HepG2 (cell line): ENCODE measurements around the gene NUDT22. TPM values are rescaled to one million over a fixed set of nuclear protein-coding genes. Genes with fewer than 3 reads are reported as not detected.

Source experiments
- FOXC1 ChIP-seq: sonication (generic); formaldehyde crosslinking; IDR thresholded peaks from 2 replicates; pipeline ENCODE4 v1.8.0; 2022; ENCODE audit warnings: mild to moderate bottlenecking, missing genetic modification reagents, borderline replicate concordance
- JUNB ChIP-seq: sonication (generic); formaldehyde crosslinking; IDR thresholded peaks from 2 replicates; pipeline ENCODE4 v1.8.0; 2022; ENCODE audit warnings: missing genetic modification reagents, mild to moderate bottlenecking, borderline replicate concordance
- RCOR2 ChIP-seq: IDR thresholded peaks from 2 replicates; pipeline ENCODE4 v1.6.1; 2016; ENCODE audit warnings: missing biosample characterization, missing genetic modification reagents
- RFXANK ChIP-seq: IDR thresholded peaks from 2 replicates; pipeline ENCODE4 v1.6.1; 2016
- SOX5 ChIP-seq: IDR thresholded peaks from 2 replicates; pipeline ENCODE4 v1.6.1; 2016; ENCODE audit warnings: borderline replicate concordance
- SRF ChIP-seq: IDR thresholded peaks from 2 replicates; pipeline ENCODE4 v1.6.1; 2011; ENCODE audit warnings: mild to moderate bottlenecking, low read depth, low read length, moderate library complexity
- SRSF9 ChIP-seq: fragments of 200-400 bp; formaldehyde crosslinking; IDR thresholded peaks from 2 replicates; pipeline ENCODE4 v1.6.1; 2018; ENCODE audit warnings: borderline replicate concordance, mild to moderate bottlenecking, low read depth, low read length; ENCODE audit not compliant: insufficient read depth, poor library complexity, severe bottlenecking
- ZBTB3 ChIP-seq: sonication (generic); formaldehyde crosslinking; IDR thresholded peaks from 2 replicates; pipeline ENCODE4 v1.4.0; 2020; ENCODE audit warnings: low read depth, mild to moderate bottlenecking, moderate library complexity, missing genetic modification reagents, borderline replicate concordance
- ZNF468 ChIP-seq: sonication (generic); formaldehyde crosslinking; IDR thresholded peaks from 2 replicates; pipeline ENCODE4 v1.8.0; 2022; ENCODE audit warnings: mild to moderate bottlenecking, moderate library complexity, missing genetic modification reagents
- ZNF543 ChIP-seq: sonication (generic); formaldehyde crosslinking; IDR thresholded peaks from 2 replicates; pipeline ENCODE4 v1.4.0; 2020; ENCODE audit warnings: mild to moderate bottlenecking, missing genetic modification reagents
- ZNF570 ChIP-seq: sonication (generic); formaldehyde crosslinking; IDR thresholded peaks from 2 replicates; pipeline ENCODE4 v1.4.0; 2020; ENCODE audit warnings: mild to moderate bottlenecking, missing genetic modification reagents, borderline replicate concordance
- ZNF672 ChIP-seq: sonication (generic); formaldehyde crosslinking; IDR thresholded peaks from 2 replicates; pipeline ENCODE4 v1.8.1; 2022; ENCODE audit warnings: missing genetic modification reagents
- ZNF678 ChIP-seq: sonication (generic); formaldehyde crosslinking; IDR thresholded peaks from 2 replicates; pipeline ENCODE4 v1.4.0; 2020; ENCODE audit warnings: mild to moderate bottlenecking, missing genetic modification reagents
- polyA plus RNA-seq, 8 experiments: library from polyadenylated mRNA; depleted of rRNA in 3 of 8; stranded (reverse) in 7 of 8; unstranded in 1 of 8; fragments of >200 nt; fragmentation: Illumina TruSeq in 4 of 8; extraction: Trizol in 4 of 8; gene quantifications; 2 replicates each; pipeline versions ENCODE4 v1.2.1 to v1.2.3, GENCODE V29; 2011 to 2016; ENCODE audit warnings: low read depth in 4 of 8, missing spikeins in 1 of 8, mixed read lengths in 1 of 8; ENCODE audit not compliant: insufficient read depth in 1 of 8
- total RNA-seq, 5 experiments: library from RNA; depleted of rRNA; stranded (reverse); fragments of >200 nt; fragmentation: Illumina TruSeq; extraction: Trizol; gene quantifications; 2 replicates each; pipeline ENCODE4 v1.2.3, GENCODE V29; 2016; ENCODE audit warnings: low read depth in 1 of 5
- TF ChIP-seq, protein P1 (sequence below): sonication (generic); formaldehyde crosslinking; IDR thresholded peaks from 2 replicates; pipeline ENCODE4 v1.5.1; 2020; ENCODE audit warnings: missing genetic modification reagents, mild to moderate bottlenecking, borderline replicate concordance
- TF ChIP-seq, protein P2 (sequence below): sonication (generic); formaldehyde crosslinking; IDR thresholded peaks from 2 replicates; pipeline ENCODE4 v1.4.0; 2020; ENCODE audit warnings: mild to moderate bottlenecking, missing genetic modification reagents
- TF ChIP-seq, protein P3 (sequence below): sonication (generic); formaldehyde crosslinking; IDR thresholded peaks from 2 replicates; pipeline ENCODE4 v1.5.0; 2020; ENCODE audit warnings: mild to moderate bottlenecking, missing genetic modification reagents
- TF ChIP-seq, protein P4 (sequence below): sonication (generic); formaldehyde crosslinking; IDR thresholded peaks from 2 replicates; pipeline ENCODE4 v1.5.0; 2020; ENCODE audit warnings: mild to moderate bottlenecking, missing genetic modification reagents
- TF ChIP-seq, protein P5 (sequence below): sonication (generic); formaldehyde crosslinking; IDR thresholded peaks from 2 replicates; pipeline ENCODE4 v1.5.0; 2020; ENCODE audit warnings: missing genetic modification reagents, mild to moderate bottlenecking, borderline replicate concordance
- TF ChIP-seq, protein P6 (sequence below): sonication (generic); formaldehyde crosslinking; conservative IDR thresholded peaks from 2 replicates; pipeline ENCODE4 v1.4.0; 2020; ENCODE audit warnings: missing genetic modification reagents

NUDT22 gene
- total and polyA plus RNA-seq, 2 of the 13 experiments (the other 11 are each of a cell fraction or from before 2014, with no cell fraction given) = 33.5 to 39.8 TPM

DNA sequence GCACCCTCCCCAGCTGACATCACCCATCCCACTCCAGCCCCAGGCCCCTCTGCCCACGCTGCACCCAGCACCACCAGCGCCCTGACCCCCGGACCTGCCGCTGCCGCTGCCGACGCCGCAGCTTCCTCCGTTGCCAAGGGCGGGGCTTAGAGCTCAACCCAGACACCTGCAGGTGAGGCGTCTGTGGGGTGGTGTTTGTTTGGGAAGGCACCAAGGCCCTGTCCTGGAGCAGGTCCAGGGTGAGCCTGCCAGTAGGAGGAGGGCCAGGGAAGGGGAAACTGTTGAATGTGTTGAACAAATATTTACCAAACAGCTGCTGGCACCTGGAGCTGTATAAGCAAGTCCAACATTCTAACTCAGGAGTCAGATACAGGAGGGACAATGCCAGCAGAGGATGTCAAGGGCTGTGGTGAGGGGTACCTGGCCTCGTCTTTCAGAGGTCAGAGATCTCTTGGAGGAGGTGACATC, 11.4 kb downstream of the NUDT22 start (continued):
- TF ChIP-seq, protein P1, sequence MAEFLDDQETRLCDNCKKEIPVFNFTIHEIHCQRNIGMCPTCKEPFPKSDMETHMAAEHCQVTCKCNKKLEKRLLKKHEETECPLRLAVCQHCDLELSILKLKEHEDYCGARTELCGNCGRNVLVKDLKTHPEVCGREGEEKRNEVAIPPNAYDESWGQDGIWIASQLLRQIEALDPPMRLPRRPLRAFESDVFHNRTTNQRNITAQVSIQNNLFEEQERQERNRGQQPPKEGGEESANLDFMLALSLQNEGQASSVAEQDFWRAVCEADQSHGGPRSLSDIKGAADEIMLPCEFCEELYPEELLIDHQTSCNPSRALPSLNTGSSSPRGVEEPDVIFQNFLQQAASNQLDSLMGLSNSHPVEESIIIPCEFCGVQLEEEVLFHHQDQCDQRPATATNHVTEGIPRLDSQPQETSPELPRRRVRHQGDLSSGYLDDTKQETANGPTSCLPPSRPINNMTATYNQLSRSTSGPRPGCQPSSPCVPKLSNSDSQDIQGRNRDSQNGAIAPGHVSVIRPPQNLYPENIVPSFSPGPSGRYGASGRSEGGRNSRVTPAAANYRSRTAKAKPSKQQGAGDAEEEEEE (CRISPR knock-in tag) = no peak
- no peak for TF ChIP-seq ZNF570 (CRISPR knock-in tag)
- no peak for TF ChIP-seq ZBTB3 (CRISPR knock-in tag)
- TF ChIP-seq SOX5 = peak; percentile 67; the same call in 1 of the 2 replicates
- TF ChIP-seq ZNF543 (CRISPR knock-in tag) = no peak
- no peak for TF ChIP-seq ZNF468 (CRISPR knock-in tag)
- no peak for TF ChIP-seq RFXANK (CRISPR knock-in tag)
- TF ChIP-seq, protein P2, sequence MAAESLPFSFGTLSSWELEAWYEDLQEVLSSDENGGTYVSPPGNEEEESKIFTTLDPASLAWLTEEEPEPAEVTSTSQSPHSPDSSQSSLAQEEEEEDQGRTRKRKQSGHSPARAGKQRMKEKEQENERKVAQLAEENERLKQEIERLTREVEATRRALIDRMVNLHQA = no peak
- TF ChIP-seq, protein P3, sequence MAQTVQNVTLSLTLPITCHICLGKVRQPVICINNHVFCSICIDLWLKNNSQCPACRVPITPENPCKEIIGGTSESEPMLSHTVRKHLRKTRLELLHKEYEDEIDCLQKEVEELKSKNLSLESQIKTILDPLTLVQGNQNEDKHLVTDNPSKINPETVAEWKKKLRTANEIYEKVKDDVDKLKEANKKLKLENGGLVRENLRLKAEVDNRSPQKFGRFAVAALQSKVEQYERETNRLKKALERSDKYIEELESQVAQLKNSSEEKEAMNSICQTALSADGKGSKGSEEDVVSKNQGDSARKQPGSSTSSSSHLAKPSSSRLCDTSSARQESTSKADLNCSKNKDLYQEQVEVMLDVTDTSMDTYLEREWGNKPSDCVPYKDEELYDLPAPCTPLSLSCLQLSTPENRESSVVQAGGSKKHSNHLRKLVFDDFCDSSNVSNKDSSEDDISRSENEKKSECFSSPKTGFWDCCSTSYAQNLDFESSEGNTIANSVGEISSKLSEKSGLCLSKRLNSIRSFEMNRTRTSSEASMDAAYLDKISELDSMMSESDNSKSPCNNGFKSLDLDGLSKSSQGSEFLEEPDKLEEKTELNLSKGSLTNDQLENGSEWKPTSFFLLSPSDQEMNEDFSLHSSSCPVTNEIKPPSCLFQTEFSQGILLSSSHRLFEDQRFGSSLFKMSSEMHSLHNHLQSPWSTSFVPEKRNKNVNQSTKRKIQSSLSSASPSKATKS (CRISPR knock-in tag) = no peak
- TF ChIP-seq, protein P4, sequence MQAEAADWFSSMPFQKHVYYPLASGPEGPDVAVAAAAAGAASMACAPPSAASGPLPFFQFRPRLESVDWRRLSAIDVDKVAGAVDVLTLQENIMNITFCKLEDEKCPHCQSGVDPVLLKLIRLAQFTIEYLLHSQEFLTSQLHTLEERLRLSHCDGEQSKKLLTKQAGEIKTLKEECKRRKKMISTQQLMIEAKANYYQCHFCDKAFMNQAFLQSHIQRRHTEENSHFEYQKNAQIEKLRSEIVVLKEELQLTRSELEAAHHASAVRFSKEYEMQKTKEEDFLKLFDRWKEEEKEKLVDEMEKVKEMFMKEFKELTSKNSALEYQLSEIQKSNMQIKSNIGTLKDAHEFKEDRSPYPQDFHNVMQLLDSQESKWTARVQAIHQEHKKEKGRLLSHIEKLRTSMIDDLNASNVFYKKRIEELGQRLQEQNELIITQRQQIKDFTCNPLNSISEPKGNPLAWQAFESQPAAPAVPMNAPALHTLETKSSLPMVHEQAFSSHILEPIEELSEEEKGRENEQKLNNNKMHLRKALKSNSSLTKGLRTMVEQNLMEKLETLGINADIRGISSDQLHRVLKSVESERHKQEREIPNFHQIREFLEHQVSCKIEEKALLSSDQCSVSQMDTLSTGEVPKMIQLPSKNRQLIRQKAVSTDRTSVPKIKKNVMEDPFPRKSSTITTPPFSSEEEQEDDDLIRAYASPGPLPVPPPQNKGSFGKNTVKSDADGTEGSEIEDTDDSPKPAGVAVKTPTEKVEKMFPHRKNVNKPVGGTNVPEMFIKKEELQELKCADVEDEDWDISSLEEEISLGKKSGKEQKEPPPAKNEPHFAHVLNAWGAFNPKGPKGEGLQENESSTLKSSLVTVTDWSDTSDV (CRISPR knock-in tag) = peak; percentile 81; the same call in 1 of the 2 replicates
- no peak for TF ChIP-seq ZNF678 (CRISPR knock-in tag)
- TF ChIP-seq, protein P5, sequence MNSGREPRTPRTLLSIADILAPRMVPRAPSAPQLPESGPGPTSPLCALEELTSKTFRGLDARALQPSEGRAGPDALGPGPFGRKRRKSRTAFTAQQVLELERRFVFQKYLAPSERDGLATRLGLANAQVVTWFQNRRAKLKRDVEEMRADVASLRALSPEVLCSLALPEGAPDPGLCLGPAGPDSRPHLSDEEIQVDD (CRISPR knock-in tag) = no peak
- TF ChIP-seq, protein P6, sequence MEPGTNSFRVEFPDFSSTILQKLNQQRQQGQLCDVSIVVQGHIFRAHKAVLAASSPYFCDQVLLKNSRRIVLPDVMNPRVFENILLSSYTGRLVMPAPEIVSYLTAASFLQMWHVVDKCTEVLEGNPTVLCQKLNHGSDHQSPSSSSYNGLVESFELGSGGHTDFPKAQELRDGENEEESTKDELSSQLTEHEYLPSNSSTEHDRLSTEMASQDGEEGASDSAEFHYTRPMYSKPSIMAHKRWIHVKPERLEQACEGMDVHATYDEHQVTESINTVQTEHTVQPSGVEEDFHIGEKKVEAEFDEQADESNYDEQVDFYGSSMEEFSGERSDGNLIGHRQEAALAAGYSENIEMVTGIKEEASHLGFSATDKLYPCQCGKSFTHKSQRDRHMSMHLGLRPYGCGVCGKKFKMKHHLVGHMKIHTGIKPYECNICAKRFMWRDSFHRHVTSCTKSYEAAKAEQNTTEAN (CRISPR knock-in tag) = 0 out of 2 replicates have a peak, but pooled peaks have one; percentile 23
- no peak for TF ChIP-seq SRSF9
- no peak for TF ChIP-seq RCOR2 (CRISPR knock-in tag)
- 0 out of 2 replicates have a peak, but pooled peaks have one; percentile 40 for TF ChIP-seq JUNB
- no peak for TF ChIP-seq FOXC1 (CRISPR knock-in tag)
- no peak for TF ChIP-seq ZNF672 (CRISPR knock-in tag)
- no peak for TF ChIP-seq SRF
